ENCODE results near the gene CCDC28A. TPM values are rescaled to one million over a fixed set of nuclear protein-coding genes. Genes with fewer than 3 reads are reported as not detected.
A peak's percentile ranks its signal among the peaks of the same experiment; 100 is the strongest.

Gene CCDC28A
- total RNA-seq, 4 donors from 2014 or later: 4.6 to 8.4 (median 5.6) TPM

GRCh38 chr6:138795809-138796603, 22.4 kb downstream of the CCDC28A start, which contains the start of gene ECT2L:
ECT2L (plus strand) TSS chr6:138796087; CDS start chr6:138813275, 17,188 bp downstream.
- intact Hi-C loops (cut with DNase I; ENCODE audit: low total_unique reads): no loop called here
- TF ChIP-seq POLR2A (IDR thresholded peaks at IDR 0.05) (no peak), CTCF (IDR thresholded peaks at IDR 0.05 in 4 of 5, conservative IDR thresholded peaks at IDR 0.05 in 1 of 5) (no peak)
- Histone ChIP-seq H3K27ac (peak within 1 kb of the TSS; percentile 19 to 61 (median 50)), H3K27me3 (peaks cover 0 to 8% (median 0%) of the 10 kb centered on the region in 3 donors), H3K9me3 (no peaks in the 10 kb centered on the region), H3K36me3 (peaks cover 0 to 21% of the 10 kb centered on the region in 2 donors), H3K4me3 (peak within 1 kb of the TSS; percentile 37 to 44 (median 41)), H3K4me1 (peaks cover 4 to 9% of the 10 kb centered on the region in 2 donors)
- peak in 1 of 2 donors; percentile 55 for ATAC-seq
- peak in 1 of 2 donors; percentile 52 for DNase-seq
- in situ Hi-C loops (cut with MboI; ENCODE audit: low sequenced_read_pairs in 4 of 4): no loop called here

- in situ Hi-C loops (cut with MboI; ENCODE audit: low sequenced_read_pairs in 4 of 4): no loop called here
- Histone ChIP-seq H3K4me3 (no peak overlapping the region), H3K36me3 (peaks cover 0 to 14% of the 10 kb centered on the region in 2 donors), H3K27ac (no peak overlapping the region), H3K4me1 (peaks cover 4 to 9% of the 10 kb centered on the region in 2 donors), H3K27me3 (peaks cover 0 to 11% (median 0%) of the 10 kb centered on the region in 3 donors), H3K9me3 (no peaks in the 10 kb centered on the region)
- ATAC-seq (no peak), DNase-seq (no peak)
- no peak for TF ChIP-seq POLR2A (IDR thresholded peaks at IDR 0.05)
- no peak for TF ChIP-seq CTCF (IDR thresholded peaks at IDR 0.05 in 4 of 5, conservative IDR thresholded peaks at IDR 0.05 in 1 of 5)
- intact Hi-C loops (cut with DNase I; ENCODE audit: low total_unique reads): no loop called here
Measured at GRCh38 chr6:138796771-138797170, 23.2 kb downstream of the CCDC28A start.

GRCh38 chr6:138797806-138798446, 24.4 kb downstream of the CCDC28A start:
- peaks cover 4 to 9% of the 10 kb centered on the region in 2 donors for H3K4me1 ChIP-seq
- intact Hi-C loops (cut with DNase I; ENCODE audit: low total_unique reads) (no loop called here), in situ Hi-C loops (cut with MboI; ENCODE audit: low sequenced_read_pairs in 4 of 4) (no loop called here)
- DNase-seq (no peak), ATAC-seq (no peak)
- H3K4me3 ChIP-seq: no peak overlapping the region
- H3K36me3 ChIP-seq: peaks cover 0 to 2% of the 10 kb centered on the region in 2 donors
- no peak overlapping the region for H3K27ac ChIP-seq
- TF ChIP-seq CTCF (IDR thresholded peaks at IDR 0.05 in 4 of 5, conservative IDR thresholded peaks at IDR 0.05 in 1 of 5): no peak
- H3K27me3 ChIP-seq: peaks cover 0 to 11% (median 0%) of the 10 kb centered on the region in 3 donors
- H3K9me3 ChIP-seq: no peaks in the 10 kb centered on the region

- peaks cover 4 to 13% of the 10 kb centered on the region in 2 donors for H3K4me1 ChIP-seq
- H3K27ac ChIP-seq: no peak overlapping the region
- DNase-seq (no peak), ATAC-seq (no peak)
- H3K9me3 ChIP-seq: no peaks in the 10 kb centered on the region
- intact Hi-C loops (cut with DNase I; ENCODE audit: low total_unique reads) (no loop called here), in situ Hi-C loops (cut with MboI; ENCODE audit: low sequenced_read_pairs in 4 of 4) (loop anchor here in 2 of 4 donors (25.0 kb wide), 1 partner anchor 562 kb away; the partner anchor contains the start of gene CITED2 (in 2 of the 2))
- TF ChIP-seq POLR2A (IDR thresholded peaks at IDR 0.05) (no peak), CTCF (IDR thresholded peaks at IDR 0.05 in 4 of 5, conservative IDR thresholded peaks at IDR 0.05 in 1 of 5) (no peak)
- H3K27me3 ChIP-seq: peaks cover 0 to 11% (median 0%) of the 10 kb centered on the region in 3 donors
- H3K36me3 ChIP-seq: no peaks in the 10 kb centered on the region
- no peak overlapping the region for H3K4me3 ChIP-seq
Measured at GRCh38 chr6:138800377-138801150, 27.0 kb downstream of the CCDC28A start.
